ENCODE results near the gene NOL6.

DNA sequence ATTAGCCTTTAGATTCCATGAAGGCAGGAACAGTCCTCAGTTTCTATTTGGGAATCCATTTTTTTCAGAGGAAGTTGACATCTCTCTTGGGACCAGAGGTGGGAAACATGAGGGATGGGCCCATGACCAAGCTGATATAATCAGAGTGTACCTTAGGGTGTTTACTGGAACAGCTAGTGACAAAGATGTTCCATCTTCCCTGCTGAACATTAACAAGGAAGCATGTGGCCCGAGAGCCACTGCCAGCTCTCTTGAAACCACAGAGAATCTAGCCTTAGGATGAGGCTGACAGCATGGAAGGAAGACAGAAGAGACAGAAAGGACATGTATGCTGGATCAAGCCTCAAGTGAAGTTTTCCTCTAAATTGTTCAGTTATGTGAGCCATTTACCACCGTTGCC, 42.3 kb downstream of the NOL6 start:
- no peak for TF ChIP-seq EP300 (IDR thresholded peaks at IDR 0.05)
- TF ChIP-seq, protein P1, sequence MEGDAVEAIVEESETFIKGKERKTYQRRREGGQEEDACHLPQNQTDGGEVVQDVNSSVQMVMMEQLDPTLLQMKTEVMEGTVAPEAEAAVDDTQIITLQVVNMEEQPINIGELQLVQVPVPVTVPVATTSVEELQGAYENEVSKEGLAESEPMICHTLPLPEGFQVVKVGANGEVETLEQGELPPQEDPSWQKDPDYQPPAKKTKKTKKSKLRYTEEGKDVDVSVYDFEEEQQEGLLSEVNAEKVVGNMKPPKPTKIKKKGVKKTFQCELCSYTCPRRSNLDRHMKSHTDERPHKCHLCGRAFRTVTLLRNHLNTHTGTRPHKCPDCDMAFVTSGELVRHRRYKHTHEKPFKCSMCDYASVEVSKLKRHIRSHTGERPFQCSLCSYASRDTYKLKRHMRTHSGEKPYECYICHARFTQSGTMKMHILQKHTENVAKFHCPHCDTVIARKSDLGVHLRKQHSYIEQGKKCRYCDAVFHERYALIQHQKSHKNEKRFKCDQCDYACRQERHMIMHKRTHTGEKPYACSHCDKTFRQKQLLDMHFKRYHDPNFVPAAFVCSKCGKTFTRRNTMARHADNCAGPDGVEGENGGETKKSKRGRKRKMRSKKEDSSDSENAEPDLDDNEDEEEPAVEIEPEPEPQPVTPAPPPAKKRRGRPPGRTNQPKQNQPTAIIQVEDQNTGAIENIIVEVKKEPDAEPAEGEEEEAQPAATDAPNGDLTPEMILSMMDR (IDR thresholded peaks at IDR 0.05): no peak
